ENCODE data around the gene ZSCAN10.

ZSCAN10 gene

DNA sequence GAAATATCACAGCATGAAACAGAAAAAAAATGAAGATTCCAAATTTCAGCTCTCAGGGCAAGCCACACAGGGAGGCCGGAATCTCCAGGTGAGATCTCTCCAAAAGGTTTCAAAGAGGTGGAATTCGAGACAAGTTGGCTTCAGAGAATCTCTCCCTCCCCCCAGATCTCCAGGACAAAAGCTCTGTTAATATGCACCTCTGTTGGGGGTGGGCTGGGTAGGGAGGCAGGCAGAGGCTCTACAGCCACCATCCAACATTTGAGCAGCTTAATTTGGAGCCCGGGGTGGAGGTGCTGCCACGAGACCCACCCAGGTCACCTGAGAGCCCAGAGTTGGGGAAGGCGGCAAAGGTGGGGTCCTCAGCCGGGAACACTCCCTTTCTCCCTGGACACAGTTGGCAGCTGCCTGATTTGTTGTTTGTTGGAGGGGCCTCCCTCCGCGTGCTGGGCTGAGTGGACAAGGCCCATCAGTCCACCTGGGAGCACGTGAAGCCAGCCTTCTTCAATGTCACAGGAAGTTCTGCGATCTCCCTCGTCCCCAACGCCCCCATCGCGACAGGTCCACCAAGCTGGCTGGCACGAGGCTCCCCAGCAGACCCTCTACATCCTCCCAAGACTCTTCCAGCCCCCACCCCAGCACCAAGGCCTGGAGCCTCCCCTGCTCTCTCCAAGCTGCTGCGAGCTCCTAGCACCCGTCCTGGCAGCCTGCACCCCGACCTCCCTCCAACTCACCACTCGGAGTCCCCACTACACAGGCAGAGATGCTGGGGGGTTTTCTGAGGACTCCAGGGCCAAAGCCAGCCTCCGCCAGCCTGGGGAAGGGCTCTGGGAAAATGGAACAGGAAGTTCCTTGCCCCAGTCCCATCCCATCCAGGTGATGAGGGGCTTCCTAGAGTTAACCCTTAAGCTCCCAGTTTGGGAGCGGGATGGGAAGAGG, at the start of gene ZSCAN10:
Gene ZSCAN10 (minus strand): TSS at position 836 of the 936 bp plus-strand sequence. CDS start 6,357 bp downstream, outside the sequence.
- DNase-seq (ENCODE audit: low spot score), result no peak
- TF ChIP-seq, protein P1, sequence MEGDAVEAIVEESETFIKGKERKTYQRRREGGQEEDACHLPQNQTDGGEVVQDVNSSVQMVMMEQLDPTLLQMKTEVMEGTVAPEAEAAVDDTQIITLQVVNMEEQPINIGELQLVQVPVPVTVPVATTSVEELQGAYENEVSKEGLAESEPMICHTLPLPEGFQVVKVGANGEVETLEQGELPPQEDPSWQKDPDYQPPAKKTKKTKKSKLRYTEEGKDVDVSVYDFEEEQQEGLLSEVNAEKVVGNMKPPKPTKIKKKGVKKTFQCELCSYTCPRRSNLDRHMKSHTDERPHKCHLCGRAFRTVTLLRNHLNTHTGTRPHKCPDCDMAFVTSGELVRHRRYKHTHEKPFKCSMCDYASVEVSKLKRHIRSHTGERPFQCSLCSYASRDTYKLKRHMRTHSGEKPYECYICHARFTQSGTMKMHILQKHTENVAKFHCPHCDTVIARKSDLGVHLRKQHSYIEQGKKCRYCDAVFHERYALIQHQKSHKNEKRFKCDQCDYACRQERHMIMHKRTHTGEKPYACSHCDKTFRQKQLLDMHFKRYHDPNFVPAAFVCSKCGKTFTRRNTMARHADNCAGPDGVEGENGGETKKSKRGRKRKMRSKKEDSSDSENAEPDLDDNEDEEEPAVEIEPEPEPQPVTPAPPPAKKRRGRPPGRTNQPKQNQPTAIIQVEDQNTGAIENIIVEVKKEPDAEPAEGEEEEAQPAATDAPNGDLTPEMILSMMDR (IDR thresholded peaks at IDR 0.05; ENCODE audit: extremely low read depth, missing control alignments), result no peak

DNA sequence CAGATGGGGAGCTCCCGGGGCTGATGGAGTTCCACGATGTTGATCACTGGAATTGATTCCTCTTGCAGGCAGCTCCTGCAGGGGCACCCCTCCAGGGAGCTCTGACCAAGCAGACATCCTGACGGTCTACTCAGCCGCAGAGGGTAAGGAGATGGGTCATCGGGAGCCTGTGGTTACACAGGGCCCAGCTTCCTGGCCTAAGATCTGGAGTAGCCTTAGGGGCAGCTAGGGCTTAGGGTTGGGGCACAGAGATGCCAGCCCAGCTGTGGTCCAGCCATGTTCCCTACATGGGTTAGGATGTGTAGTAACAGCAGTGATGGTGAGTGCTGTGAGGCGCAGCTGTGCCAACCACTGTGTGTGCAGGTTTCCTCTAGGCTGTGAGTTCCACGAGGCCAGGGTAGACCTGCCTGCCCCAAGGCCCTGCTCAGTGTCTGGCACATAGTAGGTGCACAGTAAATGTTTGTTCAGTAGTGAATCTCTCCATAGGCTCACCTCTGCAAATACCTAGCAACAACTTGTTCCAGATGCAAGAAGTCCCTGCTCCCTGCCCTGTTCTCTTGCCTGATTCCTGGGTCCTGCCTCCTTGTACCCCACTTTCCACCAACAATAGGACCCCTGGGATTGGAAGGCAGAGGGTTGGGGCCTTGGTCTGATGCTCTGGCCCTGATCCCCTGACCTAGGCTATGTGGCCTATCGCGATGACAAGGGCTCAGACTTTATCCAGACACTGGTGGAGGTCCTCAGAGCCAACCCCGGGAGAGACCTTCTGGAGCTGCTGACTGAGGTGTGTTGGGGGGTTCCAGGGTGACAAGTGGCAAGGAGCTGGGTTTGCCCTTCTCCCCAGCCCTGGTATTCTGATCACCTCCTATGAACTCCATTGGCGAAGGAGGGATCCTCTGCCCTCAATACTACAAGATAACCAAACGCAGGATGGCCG, 49.4 kb upstream of the ZSCAN10 start:
- TF ChIP-seq, protein P1 (IDR thresholded peaks at IDR 0.05; ENCODE audit: extremely low read depth, missing control alignments), result no peak
- peak; percentile 11 for DNase-seq (ENCODE audit: low spot score)

DNA sequence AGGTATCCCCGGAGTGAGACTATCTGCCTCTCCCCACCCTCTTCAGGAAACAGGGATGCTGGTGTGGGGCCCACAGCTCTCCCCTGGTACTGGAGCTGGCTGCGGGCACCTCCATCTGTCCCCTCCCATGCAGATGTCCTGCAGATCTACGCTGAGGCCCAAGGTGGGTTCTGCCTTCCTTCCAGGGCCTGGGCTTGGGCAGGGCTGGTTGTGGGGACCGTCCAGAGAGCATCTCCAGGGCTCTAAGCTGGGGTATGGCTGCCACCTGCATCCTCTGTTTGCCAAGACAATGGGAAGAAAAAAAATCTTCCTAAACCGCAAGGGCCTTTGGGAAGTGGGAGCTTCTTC, 48.6 kb upstream of the ZSCAN10 start:
- no peak for DNase-seq (ENCODE audit: low spot score)
- TF ChIP-seq, protein P1 (IDR thresholded peaks at IDR 0.05; ENCODE audit: extremely low read depth, missing control alignments), result no peak

DNA sequence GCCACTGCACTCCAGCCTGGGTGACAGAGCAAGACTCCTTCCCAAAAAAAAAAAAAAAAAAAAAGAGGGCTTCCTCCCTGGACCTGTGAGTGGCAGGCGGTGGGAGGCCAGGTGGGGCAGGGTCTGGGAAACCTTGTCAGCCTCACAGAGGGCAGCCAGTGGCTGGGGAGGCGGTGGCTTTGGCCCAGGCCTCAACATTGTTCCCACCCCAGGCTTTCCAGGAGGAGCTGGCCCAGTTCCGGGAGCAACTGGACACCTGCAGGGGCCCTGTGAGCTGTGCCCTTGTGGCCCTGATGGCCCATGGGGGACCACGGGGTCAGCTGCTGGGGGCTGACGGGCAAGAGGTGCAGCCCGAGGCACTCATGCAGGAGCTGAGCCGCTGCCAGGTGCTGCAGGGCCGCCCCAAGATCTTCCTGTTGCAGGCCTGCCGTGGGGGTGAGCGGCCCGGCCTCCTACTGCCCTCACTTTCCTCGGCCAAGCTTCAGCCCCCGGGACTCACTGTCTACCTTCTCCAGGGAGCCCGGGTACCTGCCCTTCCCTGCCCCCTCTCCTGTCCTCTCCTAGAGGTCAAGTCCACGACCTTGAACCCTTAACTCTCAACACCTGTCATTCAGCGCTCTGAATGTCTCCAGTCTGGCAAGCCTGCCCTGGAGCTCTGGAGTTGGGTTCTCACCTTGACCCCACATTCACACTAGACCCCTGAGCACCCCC, 48.1 kb upstream of the ZSCAN10 start:
- TF ChIP-seq, protein P1 (IDR thresholded peaks at IDR 0.05; ENCODE audit: extremely low read depth, missing control alignments), result no peak
- no peak for DNase-seq (ENCODE audit: low spot score)

DNA sequence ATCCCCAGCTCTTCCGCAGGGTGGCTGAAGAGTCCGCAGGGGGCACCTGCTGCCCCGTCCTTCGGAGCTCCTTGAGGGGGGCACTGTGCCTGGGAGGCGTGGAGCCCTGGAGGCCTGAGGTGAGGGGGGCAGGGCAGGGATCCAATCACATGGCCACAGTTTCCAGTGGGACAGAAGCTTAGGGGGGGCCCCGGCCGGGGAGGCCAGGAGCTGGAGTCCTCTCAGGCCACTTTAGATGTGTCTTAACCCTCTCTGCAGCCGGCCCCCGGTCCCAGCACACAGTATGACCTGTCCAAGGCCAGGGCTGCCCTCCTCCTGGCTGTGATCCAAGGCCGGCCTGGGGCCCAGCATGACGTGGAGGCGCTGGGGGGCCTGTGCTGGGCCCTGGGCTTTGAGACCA, 46.6 kb upstream of the ZSCAN10 start:
- TF ChIP-seq, protein P1 (IDR thresholded peaks at IDR 0.05; ENCODE audit: extremely low read depth, missing control alignments), result no peak
- no peak for DNase-seq (ENCODE audit: low spot score)

DNA sequence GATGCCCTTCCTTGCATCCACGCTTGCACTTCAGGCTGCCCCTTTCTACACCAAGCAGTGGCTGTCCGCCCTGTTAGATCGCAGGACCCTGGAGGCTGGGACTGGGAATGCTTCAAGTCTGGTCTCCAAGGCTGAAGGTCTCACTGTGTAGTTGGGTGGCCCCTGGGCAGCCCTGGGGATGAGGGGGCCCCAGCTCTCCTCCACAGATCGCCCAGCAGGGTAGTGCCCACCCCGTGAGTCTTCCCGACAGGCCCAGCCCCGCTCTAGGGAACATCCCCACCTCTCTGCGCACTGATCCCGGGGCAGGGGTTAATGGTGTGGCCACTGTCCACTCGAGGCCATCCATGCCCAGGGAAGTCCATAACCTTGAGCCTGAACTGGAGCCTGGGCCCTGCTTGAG, 46.1 kb upstream of the ZSCAN10 start:
- DNase-seq (ENCODE audit: low spot score), result no peak
- TF ChIP-seq, protein P1 (IDR thresholded peaks at IDR 0.05; ENCODE audit: extremely low read depth, missing control alignments), result no peak
